Stimulated activated CD4-positive, alpha-beta T cell treated with anti-CD3 and anti-CD28 coated beads, Interleukin-12 subunit alpha, Interleukin-12 subunit beta, amount 100 ng/mL, for 4 hours (primary cell): ENCODE results near the gene AKIRIN1.
"Not testable (repeated sequence)": the region's sequence is repeated elsewhere in the genome, so short reads cannot be mapped to it uniquely, and the experiment has no call there.

Experiments
- DNase-seq: peaks from one replicate; pipeline ENCODE4 v3.0.0-alpha.2; 2020

AKIRIN1 gene

DNA sequence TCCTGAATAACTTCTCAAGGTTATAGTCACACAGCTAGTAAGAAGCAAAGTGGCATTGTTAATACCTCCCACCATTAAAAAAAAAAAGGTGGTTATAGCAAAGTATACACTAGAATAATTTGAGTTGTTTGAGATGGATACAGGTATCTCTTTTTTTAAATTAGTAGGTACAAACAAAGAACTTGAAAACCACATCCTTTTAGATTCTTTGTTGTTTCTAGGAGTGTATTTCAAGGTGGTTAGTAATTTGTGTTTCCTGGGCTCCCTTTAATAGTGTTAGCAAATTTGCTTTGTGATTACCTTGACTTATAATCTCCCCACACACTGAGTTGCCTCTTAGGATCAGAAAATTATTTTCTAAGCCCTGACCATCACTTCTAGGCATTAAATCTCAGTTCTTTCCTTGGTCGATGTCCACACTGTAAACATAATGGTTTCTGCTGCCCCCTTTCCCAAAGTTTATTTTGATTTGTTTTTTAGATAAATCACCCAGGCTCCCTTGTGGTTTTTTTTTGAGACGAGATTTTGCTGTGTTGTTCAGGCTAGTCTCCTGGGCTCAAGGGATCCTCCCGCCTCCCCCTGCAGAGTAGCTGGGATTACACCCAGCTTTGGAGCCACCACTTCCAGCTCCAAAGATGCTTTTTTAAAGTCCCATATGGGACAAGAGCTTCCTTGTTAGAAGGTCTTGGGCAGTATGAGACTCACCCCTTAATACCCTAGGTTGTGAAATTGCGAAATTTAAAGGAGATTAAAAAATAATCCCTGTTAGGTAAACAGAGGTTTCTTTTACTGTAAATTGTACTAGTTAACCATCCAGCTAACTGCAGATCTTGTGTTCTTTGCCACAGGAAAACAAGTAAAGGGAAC lies 6.2 kb downstream of the AKIRIN1 start:
- DNase-seq = no peak

DNA sequence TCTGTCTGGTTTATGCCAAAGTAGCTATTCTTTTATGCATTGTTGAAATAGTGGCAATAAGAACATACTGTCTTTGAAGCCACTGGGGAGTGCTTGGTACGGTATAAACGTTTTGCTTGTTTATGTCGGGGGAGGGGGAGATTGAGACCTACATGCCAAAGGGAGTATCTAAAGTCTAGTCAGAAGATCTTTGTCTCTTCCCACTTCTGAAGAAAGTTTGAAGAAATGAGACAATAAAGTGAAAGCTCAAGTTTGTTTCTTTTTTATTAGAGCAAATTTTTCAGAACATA lies 6.8 kb downstream of the AKIRIN1 start:
- DNase-seq = no peak

- DNase-seq = no peak
These were observed 10.7 kb downstream of the AKIRIN1 start for GRCh38 chr1:39001516-39002421.

DNA sequence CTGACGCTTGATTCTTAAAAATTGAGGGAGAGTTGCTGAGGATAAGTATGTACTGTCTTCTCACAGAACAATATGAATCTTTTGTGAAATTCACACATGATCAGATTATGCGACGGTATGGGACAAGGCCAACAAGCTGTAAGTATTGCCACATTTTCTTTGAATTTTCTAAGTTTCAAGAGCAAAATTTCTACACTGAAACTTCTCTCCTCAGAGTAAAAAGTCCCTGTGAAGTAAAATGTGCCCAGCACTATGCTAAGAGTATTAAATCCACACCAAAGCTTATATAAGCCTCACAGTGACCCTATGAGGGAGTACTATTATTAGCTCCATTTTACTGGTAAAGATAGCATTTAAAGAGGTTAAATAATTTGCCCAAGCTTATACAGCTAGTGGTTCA lies 12.2 kb downstream of the AKIRIN1 start:
- no peak for DNase-seq

DNA sequence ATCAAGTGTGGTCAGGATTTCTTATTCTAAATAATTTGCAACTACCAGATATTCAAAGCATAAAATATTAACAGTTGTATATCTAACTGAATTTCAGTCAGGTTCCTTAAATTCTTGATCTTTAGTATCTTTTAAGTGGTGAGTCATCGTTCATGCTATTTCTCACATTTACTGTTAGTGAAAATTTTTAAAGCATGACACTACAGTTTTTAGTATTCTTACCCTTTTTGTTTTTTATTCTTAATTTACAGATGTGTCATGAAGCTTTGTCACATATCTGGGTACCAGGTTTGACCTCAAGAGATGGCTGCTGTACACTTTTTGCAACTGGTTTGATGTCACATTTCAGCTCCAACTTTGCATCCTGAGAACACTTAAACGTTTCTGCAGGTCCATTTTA lies 12.7 kb downstream of the AKIRIN1 start:
- DNase-seq = no peak

DNA sequence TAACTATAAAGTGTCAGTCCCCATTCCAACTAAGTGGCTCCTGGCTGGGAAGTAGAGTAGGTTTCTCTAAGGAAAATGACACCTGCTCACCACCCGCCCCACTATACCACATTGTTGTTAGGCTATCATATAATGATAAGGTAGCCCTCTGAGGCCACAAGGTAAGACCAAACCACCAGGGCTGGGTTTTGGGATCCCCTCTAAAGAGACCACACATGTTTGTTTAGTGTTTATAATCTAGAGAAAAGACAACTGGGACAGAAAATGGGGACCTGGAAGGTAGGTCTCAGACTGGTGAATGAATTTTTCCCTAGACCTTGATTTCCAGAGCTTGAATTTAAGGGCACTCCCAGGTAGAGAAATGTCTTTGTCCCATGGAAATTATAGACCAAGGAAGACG lies 15.2 kb downstream of the AKIRIN1 start:
- no peak for DNase-seq

DNA sequence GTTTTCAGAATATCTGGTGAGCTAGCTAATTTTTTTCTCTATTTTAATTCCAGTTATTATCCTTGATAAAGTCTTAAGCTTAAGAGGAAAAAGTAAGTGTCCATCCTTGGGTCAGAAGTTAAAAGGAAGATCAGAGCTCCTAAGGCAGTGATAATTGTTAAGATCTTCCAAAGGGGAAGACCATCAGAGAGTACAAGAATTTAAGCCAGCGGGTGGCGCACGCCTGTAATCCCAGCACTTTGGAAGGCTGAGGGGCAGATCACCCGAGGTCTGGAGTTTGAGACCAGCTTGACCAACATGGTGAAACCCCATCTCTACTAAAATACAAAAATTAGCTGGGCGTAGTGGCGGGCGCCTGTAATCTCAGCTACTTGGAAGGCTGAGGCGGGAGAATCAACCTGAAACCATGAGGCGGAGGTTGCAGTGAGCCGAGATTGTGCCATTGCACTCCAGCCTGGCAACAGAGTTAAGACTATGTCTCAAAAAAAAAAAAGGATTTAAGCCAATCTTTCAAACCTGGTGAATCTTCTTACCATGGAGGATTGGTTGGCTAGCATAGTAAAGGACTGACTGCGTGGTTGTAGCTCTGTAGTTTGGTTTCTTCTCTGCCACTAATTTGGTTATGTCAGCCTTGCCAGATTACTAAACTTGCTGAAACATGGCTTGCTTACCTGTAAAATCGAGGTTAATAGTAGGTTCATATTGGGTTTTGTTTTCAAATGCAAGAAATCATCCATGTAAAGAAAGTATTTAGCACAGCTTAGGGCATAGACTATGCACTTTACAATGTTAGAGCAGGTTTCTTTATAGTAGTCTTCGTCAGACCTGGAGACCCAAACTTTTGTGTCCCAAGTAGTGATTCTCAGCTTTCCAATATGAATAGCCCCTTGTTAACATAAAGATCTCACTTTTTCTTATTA lies 15.9 kb downstream of the AKIRIN1 start:
- no peak for DNase-seq

DNA sequence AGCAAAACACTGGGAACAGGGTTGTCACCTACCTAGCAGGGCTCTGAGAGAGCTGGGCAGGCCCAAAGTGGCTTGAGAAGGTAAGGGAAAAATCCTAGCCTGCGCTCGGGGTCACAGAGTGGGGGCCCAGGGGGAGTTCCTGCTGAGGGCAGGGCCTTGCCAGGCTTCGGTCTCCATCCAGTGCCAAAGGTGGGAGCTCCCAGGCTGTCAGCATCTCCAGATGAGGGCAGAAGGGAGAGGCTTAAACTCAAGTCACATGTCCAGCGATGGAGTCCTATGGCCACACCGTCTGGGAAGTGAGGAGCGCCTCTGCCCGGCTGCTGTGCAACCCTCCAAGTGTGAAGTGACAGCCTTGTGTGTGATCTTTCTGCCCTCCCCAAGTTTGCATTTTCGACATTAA lies 23.9 kb downstream of the AKIRIN1 start:
- not testable (repeated sequence) for DNase-seq

DNA sequence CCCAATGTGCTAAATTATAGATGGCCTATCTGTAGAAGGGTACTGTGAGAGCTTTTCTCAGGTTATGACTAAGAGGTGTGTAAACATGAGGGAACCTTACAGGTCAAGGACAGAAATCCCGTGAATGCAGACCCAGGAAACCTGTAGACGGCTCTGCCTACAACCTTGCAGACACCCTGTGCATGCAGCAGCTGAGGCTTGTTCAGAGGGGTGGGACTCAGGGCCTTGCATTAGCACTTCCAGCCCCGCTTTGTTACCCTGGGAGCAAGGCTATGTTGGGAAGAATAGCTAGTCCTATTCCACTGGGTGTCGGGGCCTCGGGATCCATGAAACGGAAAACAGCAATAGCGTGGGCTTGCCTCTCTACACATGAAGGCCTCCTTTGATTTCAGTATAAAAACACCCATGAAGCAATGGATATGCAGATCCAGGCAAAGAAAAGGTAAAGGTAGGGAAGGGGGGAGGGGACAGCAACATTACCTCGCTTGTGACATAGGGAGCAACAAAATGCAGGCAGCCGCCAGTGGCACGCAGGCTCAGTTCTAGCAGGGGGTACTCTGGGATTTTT lies 25.6 kb downstream of the AKIRIN1 start:
- no peak for DNase-seq

DNA sequence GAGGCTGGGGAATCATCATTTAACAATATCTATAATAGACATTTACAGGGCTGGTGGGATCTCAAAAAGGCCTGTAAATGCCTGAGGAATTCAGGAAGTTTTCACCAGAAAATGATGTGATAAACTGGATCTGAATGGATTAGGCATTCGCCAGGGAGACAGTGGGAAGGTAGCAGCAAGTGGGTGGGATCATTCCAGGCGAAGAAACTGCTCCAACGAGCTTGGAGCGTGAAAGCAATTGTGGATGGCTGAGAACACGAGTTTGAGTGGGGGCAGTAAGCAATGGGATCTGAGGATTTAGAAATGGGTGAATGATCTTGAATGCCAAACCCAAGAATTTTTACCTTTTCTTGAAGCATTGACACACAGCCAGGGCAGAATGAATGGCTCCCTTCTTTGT lies 26.2 kb downstream of the AKIRIN1 start:
- DNase-seq = no peak

DNA sequence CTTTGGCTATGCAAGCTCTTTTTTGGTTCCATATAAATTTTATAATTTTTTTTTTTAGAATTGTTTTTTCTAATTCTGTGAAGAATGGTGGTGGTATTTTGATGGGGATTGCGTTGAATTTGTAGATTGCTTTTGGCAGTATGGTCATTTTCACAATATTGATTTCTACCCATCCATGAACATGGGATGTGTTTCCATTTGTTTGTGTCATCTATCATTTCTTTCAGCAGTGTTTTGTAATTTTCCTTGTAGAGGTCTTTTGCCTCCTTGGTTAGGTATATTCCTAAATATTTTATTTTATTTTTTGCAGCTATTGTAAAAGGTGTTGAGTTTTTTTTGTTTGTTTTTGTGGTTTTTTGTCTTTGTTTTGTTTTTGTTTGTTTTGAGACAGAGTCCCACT lies 29.4 kb downstream of the AKIRIN1 start:
- DNase-seq = not testable (repeated sequence)

DNA sequence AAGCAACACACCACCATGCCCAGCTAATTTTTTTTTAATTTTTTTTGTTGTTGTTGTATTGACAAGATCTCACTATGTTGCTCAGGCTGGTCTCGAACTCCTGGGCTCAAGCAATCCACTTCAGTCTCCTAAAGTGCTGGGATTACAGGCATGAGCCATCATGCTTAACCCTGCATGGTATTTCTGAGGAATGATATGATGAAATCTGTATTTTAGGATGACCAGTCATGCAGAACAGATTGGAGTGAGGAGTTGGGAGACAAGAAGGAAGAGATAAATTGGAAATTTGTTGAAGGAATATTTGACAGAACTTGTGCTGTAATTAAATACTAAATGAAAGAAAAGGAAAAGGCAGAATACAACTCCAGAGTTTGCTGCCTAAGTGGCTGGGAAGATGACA lies 30.4 kb downstream of the AKIRIN1 start:
- DNase-seq = no peak

- no peak for DNase-seq
These were observed 32.1 kb downstream of the AKIRIN1 start for GRCh38 chr1:39023140-39023539.

- DNase-seq = peak; percentile 76
These were observed 35.2 kb downstream of the AKIRIN1 start, which contains the start of gene NDUFS5 for GRCh38 chr1:39026051-39026865. TSS of gene NDUFS5 (plus strand) at chr1:39026350. CDS start at chr1:39028725, 2,375 bp downstream.

DNA sequence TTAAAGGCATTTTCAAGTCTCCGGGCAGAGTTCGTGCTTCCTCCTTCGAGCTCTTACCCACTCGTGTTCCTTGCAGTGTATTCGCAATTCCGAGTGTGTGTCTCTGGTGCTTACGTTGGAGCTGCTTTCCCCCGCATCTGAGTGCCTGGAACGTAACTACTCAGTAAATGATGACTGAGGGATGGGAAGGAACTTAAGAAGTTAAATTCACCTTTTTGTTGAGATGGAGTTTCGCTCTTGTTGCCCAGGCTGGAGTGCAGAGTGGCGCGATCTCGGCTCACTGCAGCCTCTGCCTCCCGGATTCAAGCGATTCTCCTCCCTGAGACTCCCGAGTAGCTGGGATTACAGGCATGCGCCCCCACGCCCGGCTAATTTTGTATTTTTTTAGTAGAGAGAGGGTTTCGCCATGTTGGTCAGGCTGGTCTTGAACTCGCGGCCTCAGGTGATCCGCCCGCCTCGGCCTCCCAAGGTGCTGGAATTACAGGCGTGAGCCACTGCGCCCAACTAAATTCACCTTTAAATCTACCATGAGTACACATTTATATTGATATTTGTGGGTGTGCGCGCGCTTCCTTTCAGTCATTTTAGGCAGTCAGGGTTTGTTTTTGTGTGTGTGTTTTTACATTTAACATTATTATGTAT lies 35.9 kb downstream of the AKIRIN1 start:
- DNase-seq = no peak

GRCh38 chr1:39034114-39034654 lies 43.1 kb downstream of the AKIRIN1 start:
- DNase-seq = no peak

DNA sequence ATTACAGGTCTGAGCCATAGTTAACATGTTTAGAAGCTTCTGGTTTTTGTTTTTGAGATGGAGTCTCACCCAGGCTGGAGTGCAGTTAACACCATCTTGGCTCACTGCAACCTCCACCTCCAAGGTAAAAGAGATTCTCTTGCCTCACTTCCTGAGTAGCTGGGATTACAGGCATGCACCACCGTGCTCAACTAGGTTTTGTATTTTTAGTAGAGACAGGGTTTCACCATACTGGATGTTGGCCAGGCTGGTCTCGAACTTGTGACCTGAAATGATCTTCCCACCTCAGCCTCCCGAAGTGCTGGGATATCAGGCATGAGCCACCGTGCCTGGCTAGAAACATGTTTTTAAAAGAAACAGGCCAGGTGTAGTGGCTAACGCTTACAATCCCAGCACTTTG lies 45.6 kb downstream of the AKIRIN1 start:
- DNase-seq = no peak

- DNase-seq = no peak
These were observed 52.4 kb downstream of the AKIRIN1 start for GRCh38 chr1:39043513-39043912.

GRCh38 chr1:39044762-39045161 lies 53.7 kb downstream of the AKIRIN1 start:
- no peak for DNase-seq

- no peak for DNase-seq
These were observed 54.2 kb downstream of the AKIRIN1 start for GRCh38 chr1:39045231-39045630.
